NB4 (cell line): Measurements from ENCODE around the gene LRRN1.

Source experiments
- CTCF ChIP-seq: IDR thresholded peaks from one replicate; pipeline ENCODE4 v1.5.1; 2012; ENCODE audit warnings: low read depth, low read length
- MYC ChIP-seq: IDR thresholded peaks from 2 replicates; pipeline ENCODE4 v1.6.1; 2011; ENCODE audit warnings: low read depth, low read length

GRCh38 chr3:3771094-3771493 is 28.1 kb upstream of the LRRN1 start:
- TF ChIP-seq MYC: no peak
- TF ChIP-seq CTCF: no peak
